ENCODE data around the gene RFPL1.

The RFPL1 gene

DNA sequence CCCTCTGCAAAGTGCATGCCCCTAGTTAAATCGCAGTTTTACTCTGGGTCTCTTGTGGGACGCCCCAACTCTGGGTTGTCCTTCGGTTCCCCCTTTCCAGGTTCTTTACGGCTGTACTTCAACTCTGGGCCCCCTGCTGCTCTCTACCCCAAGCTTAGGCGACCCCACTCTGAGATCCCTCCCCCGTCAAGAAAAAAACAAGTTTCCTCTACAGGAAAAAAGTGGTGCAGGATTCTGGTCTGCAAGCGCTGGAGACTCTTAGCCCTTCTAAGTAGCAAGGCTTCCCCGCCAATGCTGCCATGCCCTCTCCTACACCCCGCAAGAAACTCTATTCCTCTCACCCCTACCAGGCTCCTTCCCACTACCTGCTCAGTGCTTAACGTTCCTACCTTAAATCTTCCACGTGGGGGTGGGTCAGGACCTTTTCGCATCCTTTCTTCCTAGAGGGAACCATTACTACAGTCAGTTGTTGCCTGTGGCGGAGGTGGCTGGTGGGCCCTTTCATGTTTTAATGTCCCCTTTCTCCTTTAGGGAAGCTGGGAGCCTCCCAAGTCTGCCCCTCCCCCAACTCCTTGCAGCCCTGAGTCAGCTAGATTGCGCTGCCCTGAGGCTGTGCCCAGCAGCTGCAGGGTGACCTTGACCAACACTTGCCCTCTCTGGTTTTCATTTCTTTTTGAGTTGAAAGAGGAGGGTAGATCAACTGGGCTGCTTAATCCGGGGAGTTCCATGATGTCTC, 43.0 kb downstream of the RFPL1 start:
- no peak for DNase-seq (ENCODE audit: low read depth, low spot score)
- TF ChIP-seq, protein P1, sequence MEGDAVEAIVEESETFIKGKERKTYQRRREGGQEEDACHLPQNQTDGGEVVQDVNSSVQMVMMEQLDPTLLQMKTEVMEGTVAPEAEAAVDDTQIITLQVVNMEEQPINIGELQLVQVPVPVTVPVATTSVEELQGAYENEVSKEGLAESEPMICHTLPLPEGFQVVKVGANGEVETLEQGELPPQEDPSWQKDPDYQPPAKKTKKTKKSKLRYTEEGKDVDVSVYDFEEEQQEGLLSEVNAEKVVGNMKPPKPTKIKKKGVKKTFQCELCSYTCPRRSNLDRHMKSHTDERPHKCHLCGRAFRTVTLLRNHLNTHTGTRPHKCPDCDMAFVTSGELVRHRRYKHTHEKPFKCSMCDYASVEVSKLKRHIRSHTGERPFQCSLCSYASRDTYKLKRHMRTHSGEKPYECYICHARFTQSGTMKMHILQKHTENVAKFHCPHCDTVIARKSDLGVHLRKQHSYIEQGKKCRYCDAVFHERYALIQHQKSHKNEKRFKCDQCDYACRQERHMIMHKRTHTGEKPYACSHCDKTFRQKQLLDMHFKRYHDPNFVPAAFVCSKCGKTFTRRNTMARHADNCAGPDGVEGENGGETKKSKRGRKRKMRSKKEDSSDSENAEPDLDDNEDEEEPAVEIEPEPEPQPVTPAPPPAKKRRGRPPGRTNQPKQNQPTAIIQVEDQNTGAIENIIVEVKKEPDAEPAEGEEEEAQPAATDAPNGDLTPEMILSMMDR (IDR thresholded peaks at IDR 0.05; ENCODE audit: low read depth, low read length), result no peak
- in situ Hi-C loops (cut with HindIII; ENCODE audit: low sequenced_read_pairs), result no loop called here
- H3K4me3 ChIP-seq (ENCODE audit: low read depth, low read length), result peak overlapping the region; percentile 15

DNA sequence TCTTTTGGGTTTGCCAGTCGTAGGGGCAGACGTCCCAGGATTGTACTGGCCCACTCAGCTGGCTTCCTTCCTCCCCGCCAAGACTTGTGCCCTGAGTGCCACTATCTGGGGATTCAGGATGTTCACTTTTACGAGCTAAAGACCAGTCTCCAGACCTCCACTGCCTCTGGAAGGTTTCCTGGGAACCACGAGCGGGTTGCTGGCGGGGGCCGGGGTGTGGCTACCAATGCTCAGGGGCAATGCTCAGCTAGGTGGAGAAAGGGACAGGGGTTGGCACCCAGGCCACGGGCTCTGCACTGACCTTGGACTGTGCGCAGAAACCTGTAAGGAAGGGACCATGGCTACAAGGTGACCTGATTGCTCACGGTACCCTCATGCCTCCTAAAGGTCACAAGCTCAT, 43.9 kb downstream of the RFPL1 start:
- DNase-seq (ENCODE audit: low read depth, low spot score), result no peak
- no peak overlapping the region for H3K4me3 ChIP-seq (ENCODE audit: low read depth, low read length)
- in situ Hi-C loops (cut with HindIII; ENCODE audit: low sequenced_read_pairs), result no loop called here
- TF ChIP-seq, protein P1 (IDR thresholded peaks at IDR 0.05; ENCODE audit: low read depth, low read length), result no peak

DNA sequence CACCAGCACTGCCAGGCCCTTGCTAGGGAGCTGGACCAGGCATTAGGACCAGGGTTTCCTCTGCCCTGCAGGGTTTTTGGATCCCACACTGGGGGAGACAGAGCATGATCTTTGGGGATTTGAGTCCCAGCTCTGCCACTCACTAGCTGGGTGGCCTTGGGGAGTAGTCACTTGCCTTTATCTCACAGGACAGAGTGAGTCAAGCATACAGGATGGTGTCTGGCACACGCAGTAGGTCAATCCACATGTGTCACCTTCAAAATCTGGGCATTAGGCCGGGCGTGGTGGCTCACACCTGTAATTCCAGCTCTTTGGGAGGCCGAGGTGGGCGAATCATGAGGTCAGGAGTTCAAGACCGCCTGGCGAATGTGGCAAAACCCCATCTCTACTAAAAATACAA, 44.3 kb downstream of the RFPL1 start:
- in situ Hi-C loops (cut with HindIII; ENCODE audit: low sequenced_read_pairs), result no loop called here
- H3K4me3 ChIP-seq (ENCODE audit: low read depth, low read length), result no peak overlapping the region
- no peak for DNase-seq (ENCODE audit: low read depth, low spot score)
- TF ChIP-seq, protein P1 (IDR thresholded peaks at IDR 0.05; ENCODE audit: low read depth, low read length), result no peak

DNA sequence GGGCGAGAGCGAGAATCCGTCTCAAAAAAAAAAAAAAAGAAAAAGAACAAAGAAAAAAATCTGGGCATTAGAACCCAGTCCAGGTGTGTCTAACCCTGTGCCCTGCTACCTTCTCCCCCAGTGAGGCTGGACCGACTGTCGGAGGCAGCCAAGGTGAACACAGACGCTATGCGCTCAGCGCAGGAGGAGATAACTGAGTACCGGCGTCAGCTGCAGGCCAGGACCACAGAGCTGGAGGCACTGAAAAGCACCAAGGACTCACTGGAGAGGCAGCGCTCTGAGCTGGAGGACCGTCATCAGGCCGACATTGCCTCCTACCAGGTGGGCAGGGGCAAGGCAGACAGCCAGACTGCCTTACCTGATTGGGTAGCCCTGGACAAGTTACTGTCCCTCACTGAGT, 44.9 kb downstream of the RFPL1 start:
- no peak overlapping the region for H3K4me3 ChIP-seq (ENCODE audit: low read depth, low read length)
- DNase-seq (ENCODE audit: low read depth, low spot score), result no peak
- in situ Hi-C loops (cut with HindIII; ENCODE audit: low sequenced_read_pairs), result no loop called here
- TF ChIP-seq, protein P1 (IDR thresholded peaks at IDR 0.05; ENCODE audit: low read depth, low read length), result no peak

DNA sequence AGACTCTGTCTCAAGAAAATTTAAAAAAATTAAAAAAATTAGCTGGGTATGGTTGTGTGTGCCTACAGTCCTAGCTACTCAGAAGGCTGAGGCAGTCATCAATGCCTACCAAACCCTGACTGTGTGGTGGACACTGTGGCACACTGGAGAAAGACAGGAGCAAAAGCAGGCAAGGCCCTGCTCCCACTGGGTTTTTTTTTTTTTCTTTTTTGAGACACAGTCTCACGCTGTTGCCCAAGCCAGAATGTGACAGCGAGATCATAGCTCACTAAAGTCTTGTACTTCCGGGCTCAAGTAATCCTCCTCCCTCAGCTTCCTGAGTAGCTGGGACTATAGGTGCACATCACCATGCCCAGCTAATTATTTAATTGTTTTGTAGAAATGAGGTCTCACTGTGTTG, 46.3 kb downstream of the RFPL1 start:
- in situ Hi-C loops (cut with HindIII; ENCODE audit: low sequenced_read_pairs), result no loop called here
- TF ChIP-seq, protein P1 (IDR thresholded peaks at IDR 0.05; ENCODE audit: low read depth, low read length), result no peak
- H3K4me3 ChIP-seq (ENCODE audit: low read depth, low read length), result no peak overlapping the region
- DNase-seq (ENCODE audit: low read depth, low spot score), result no peak

DNA sequence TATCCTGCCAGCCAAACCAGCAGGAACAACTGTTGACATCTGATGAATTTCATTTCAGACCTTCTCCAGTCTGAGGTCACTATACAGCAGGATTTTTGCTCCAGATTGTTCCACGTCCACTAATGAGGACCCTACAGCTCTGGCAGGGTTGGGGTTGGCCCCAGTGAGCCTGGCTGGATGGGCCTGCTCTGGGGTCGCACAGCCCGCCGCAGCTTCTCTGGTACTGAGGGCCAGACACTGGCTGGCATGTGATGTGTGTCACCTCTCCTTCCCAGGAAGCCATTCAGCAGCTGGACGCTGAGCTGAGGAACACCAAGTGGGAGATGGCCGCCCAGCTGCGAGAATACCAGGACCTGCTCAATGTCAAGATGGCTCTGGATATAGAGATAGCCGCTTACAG, 47.1 kb downstream of the RFPL1 start:
- in situ Hi-C loops (cut with HindIII; ENCODE audit: low sequenced_read_pairs), result no loop called here
- no peak overlapping the region for H3K4me3 ChIP-seq (ENCODE audit: low read depth, low read length)
- TF ChIP-seq, protein P1 (IDR thresholded peaks at IDR 0.05; ENCODE audit: low read depth, low read length), result no peak
- no peak for DNase-seq (ENCODE audit: low read depth, low spot score)
